Measurements from ENCODE around the gene PDZD2.

Gene PDZD2

DNA sequence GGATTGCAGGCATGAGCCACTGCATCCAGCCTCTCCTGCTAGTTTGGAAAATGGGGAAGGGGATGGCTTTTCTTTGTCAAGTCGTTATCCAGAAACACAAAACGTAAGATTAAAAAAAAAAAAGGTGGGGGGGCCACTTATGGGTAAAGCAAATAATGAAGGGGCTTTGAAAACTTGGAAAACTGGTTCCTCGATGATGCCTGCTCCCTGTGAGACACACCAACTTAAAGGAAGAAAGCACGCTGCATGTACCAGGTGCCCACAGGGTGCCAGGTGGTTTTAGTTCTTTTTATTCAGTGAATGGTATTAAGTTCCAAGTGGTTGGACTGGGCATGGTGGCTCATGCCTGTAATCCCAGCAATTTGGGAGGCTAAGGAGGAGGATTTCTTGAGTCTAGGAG, 365.1 kb downstream of the PDZD2 start:
- Histone ChIP-seq H4K20me1 (ENCODE audit: control insufficient read depth, insufficient read depth, low read depth, low read length) (no peaks in the 10 kb centered on the region), H3K4me3 (ENCODE audit: low read length) (peak overlapping the region; percentile 53), H3K9me3 (ENCODE audit: control insufficient read depth, insufficient read depth, low read length) (no peaks in the 10 kb centered on the region), H3K36me3 (ENCODE audit: control insufficient read depth, low read length) (peaks cover 62% of the 10 kb centered on the region), H3F3A (ENCODE audit: control insufficient read depth, insufficient read depth) (peaks cover 23% of the 10 kb centered on the region), H3K27me3 (ENCODE audit: control insufficient read depth, low read length) (no peaks in the 10 kb centered on the region), H3K4me1 (ENCODE audit: control insufficient read depth, low read length) (peaks cover 66% of the 10 kb centered on the region), H3K79me2 (ENCODE audit: control insufficient read depth, low read length) (peaks cover 53% of the 10 kb centered on the region), H3K4me2 (ENCODE audit: low read length) (peak overlapping the region; percentile 74), H3K27ac (ENCODE audit: low read depth, low read length) (peak overlapping the region; percentile 90), H3K9me2 (replicated peaks; ENCODE audit: control insufficient read depth, low read length) (no peaks in the 10 kb centered on the region)
- TF ChIP-seq, protein P1, sequence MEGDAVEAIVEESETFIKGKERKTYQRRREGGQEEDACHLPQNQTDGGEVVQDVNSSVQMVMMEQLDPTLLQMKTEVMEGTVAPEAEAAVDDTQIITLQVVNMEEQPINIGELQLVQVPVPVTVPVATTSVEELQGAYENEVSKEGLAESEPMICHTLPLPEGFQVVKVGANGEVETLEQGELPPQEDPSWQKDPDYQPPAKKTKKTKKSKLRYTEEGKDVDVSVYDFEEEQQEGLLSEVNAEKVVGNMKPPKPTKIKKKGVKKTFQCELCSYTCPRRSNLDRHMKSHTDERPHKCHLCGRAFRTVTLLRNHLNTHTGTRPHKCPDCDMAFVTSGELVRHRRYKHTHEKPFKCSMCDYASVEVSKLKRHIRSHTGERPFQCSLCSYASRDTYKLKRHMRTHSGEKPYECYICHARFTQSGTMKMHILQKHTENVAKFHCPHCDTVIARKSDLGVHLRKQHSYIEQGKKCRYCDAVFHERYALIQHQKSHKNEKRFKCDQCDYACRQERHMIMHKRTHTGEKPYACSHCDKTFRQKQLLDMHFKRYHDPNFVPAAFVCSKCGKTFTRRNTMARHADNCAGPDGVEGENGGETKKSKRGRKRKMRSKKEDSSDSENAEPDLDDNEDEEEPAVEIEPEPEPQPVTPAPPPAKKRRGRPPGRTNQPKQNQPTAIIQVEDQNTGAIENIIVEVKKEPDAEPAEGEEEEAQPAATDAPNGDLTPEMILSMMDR (IDR thresholded peaks at IDR 0.05; ENCODE audit: low read depth, low read length, poor library complexity, severe bottlenecking), result no peak
- TF ChIP-seq EZH2phosphoT487 (IDR thresholded peaks at IDR 0.05; ENCODE audit: borderline replicate concordance, low read length), result no peak

DNA sequence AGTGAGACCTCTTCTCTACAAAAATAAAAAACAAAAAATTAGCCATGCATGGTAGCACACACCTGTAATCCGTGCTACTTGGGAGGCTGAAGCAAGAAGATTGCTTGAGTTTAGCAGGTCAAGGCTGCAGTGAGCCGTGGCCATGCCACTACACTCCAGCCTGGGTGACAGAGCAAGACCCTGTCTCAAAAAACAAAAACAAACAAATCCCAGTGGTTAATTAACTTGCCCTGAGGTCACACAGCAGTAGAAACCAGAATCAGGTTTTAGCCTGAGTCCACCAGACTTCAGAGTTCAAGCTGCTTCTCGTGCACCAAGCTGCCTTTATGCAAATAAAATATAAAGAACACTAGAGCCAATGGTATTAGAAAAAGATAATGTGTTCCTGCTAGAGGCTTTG, 365.5 kb downstream of the PDZD2 start:
- Histone ChIP-seq H3K27ac (ENCODE audit: low read depth, low read length) (peak overlapping the region; percentile 90), H3K36me3 (ENCODE audit: control insufficient read depth, low read length) (peaks cover 60% of the 10 kb centered on the region), H3K9me2 (replicated peaks; ENCODE audit: control insufficient read depth, low read length) (no peaks in the 10 kb centered on the region), H3K4me3 (ENCODE audit: low read length) (peak overlapping the region; percentile 53), H3K27me3 (ENCODE audit: control insufficient read depth, low read length) (no peaks in the 10 kb centered on the region), H3K4me2 (ENCODE audit: low read length) (peak overlapping the region; percentile 74), H3K9me3 (ENCODE audit: control insufficient read depth, insufficient read depth, low read length) (no peaks in the 10 kb centered on the region), H4K20me1 (ENCODE audit: control insufficient read depth, insufficient read depth, low read depth, low read length) (no peaks in the 10 kb centered on the region), H3K79me2 (ENCODE audit: control insufficient read depth, low read length) (peaks cover 49% of the 10 kb centered on the region), H3K4me1 (ENCODE audit: control insufficient read depth, low read length) (peaks cover 62% of the 10 kb centered on the region), H3F3A (ENCODE audit: control insufficient read depth, insufficient read depth) (peaks cover 22% of the 10 kb centered on the region)
- TF ChIP-seq EZH2phosphoT487 (IDR thresholded peaks at IDR 0.05; ENCODE audit: borderline replicate concordance, low read length), result no peak
- TF ChIP-seq, protein P1 (IDR thresholded peaks at IDR 0.05; ENCODE audit: low read depth, low read length, poor library complexity, severe bottlenecking), result no peak

DNA sequence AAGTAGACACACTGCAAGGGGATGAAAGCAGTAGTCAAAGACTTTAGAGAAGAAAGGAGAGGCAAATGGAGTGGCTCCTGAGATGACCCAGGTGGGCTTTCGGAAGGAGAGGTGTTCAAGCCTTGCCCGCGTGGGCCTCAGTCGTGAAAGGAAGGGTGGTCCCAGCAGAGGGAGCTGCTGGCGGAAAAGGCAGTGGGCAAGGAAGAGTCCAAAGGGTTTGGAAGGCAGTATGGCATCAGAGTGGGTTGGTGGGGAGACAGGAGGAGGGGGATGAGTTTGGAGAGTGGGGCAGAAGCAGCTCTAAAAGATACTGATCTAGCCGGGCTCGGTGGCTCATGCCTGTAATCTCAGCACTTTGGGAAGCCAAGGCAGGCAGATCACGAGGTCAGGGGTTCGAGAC, 369.8 kb downstream of the PDZD2 start:
- Histone ChIP-seq H3K9me2 (replicated peaks; ENCODE audit: control insufficient read depth, low read length) (no peaks in the 10 kb centered on the region), H3K79me2 (ENCODE audit: control insufficient read depth, low read length) (peaks cover 32% of the 10 kb centered on the region), H3K36me3 (ENCODE audit: control insufficient read depth, low read length) (peaks cover 35% of the 10 kb centered on the region), H3K4me1 (ENCODE audit: control insufficient read depth, low read length) (peaks cover 46% of the 10 kb centered on the region), H3K4me3 (ENCODE audit: low read length) (no peak overlapping the region), H3K27ac (ENCODE audit: low read depth, low read length) (no peak overlapping the region), H3K9me3 (ENCODE audit: control insufficient read depth, insufficient read depth, low read length) (no peaks in the 10 kb centered on the region), H3K27me3 (ENCODE audit: control insufficient read depth, low read length) (no peaks in the 10 kb centered on the region), H3K4me2 (ENCODE audit: low read length) (no peak overlapping the region), H4K20me1 (ENCODE audit: control insufficient read depth, insufficient read depth, low read depth, low read length) (no peaks in the 10 kb centered on the region), H3F3A (ENCODE audit: control insufficient read depth, insufficient read depth) (peaks cover 13% of the 10 kb centered on the region)
- TF ChIP-seq, protein P1 (IDR thresholded peaks at IDR 0.05; ENCODE audit: low read depth, low read length, poor library complexity, severe bottlenecking), result no peak

Data from DOHH2 (cell line).